Bronchial epithelial cell (primary cell): ENCODE data around the gene ATN1. TPM values are rescaled to one million over a fixed set of nuclear protein-coding genes. Genes with fewer than 3 reads are reported as not detected.

Experiments
- DNase-seq: peaks from one replicate; pipeline ENCODE4 v3.0.0-alpha.2; 2010; ENCODE audit warnings: low read depth
- FAIRE-seq: peaks from 2 replicates; lab custom pipeline; 2011; peaks lifted over from hg19 to GRCh38; lab: Jason Lieb, UNC
- H3K27me3 ChIP-seq: 2 replicates; pipeline ENCODE4 v1.5.1; 2011; ENCODE audit warnings: low read length; ENCODE audit not compliant: control insufficient read depth, insufficient read depth
- H3K36me3 ChIP-seq: 2 replicates; pipeline ENCODE4 v1.5.1; 2011; ENCODE audit warnings: low read length; ENCODE audit not compliant: control insufficient read depth, insufficient read depth
- H3K4me3 ChIP-seq: 2 replicates; pipeline ENCODE4 v1.5.1; 2011; ENCODE audit warnings: mild to moderate bottlenecking, low read depth, low read length, control low read depth
- CTCF ChIP-seq: IDR thresholded peaks from 2 replicates; pipeline ENCODE4 v1.5.1; 2011; ENCODE audit warnings: mild to moderate bottlenecking, moderate library complexity, low read length, control low read depth, inconsistent platforms; ENCODE audit not compliant: insufficient read depth, severe bottlenecking
- total RNA-seq: library from RNA; depleted of rRNA; stranded (reverse); fragments of >200 nt; gene quantifications from 2 replicates; pipeline ENCODE4 v1.2.1, GENCODE V29; 2014

The ATN1 gene
- total RNA-seq, 1 donor from 2014 or later = 7.1 TPM

GRCh38 chr12:6961278-6961694 lies 33.5 kb downstream of the ATN1 start:
- FAIRE-seq = no peak
- Histone ChIP-seq H3K36me3 (peaks cover 21% of the 10 kb centered on the region), H3K27me3 (no peaks in the 10 kb centered on the region), H3K4me3 (no peak overlapping the region)
- no peak for TF ChIP-seq CTCF
- peak; percentile 76 for DNase-seq

- peak overlapping the region; percentile 88 for H3K4me3 ChIP-seq
- DNase-seq = peak; percentile 69
- H3K27me3 ChIP-seq = no peaks in the 10 kb centered on the region
- TF ChIP-seq CTCF = peak; percentile 52
- FAIRE-seq = no peak
- H3K36me3 ChIP-seq = peaks cover 21% of the 10 kb centered on the region
Observed at GRCh38 chr12:6961695-6962284, 34.0 kb downstream of the ATN1 start.

- Histone ChIP-seq H3K36me3 (peaks cover 19% of the 10 kb centered on the region), H3K27me3 (no peaks in the 10 kb centered on the region), H3K4me3 (peak overlapping the region; percentile 88)
- no peak for FAIRE-seq
- TF ChIP-seq CTCF = no peak
- no peak for DNase-seq
Observed at GRCh38 chr12:6962285-6963015, 34.7 kb downstream of the ATN1 start.

GRCh38 chr12:6963016-6963731 lies 35.4 kb downstream of the ATN1 start:
- no peaks in the 10 kb centered on the region for H3K27me3 ChIP-seq
- DNase-seq (peak; percentile 77), FAIRE-seq (no peak)
- peak; percentile 35 for TF ChIP-seq CTCF
- peak overlapping the region; percentile 88 for H3K4me3 ChIP-seq
- peaks cover 22% of the 10 kb centered on the region for H3K36me3 ChIP-seq

- H3K27me3 ChIP-seq = no peaks in the 10 kb centered on the region
- DNase-seq (no peak), FAIRE-seq (no peak)
- TF ChIP-seq CTCF = no peak
- H3K4me3 ChIP-seq = peak overlapping the region; percentile 88
- peaks cover 23% of the 10 kb centered on the region for H3K36me3 ChIP-seq
Observed at GRCh38 chr12:6963791-6964413, 36.1 kb downstream of the ATN1 start.
